Effector memory CD4-positive, alpha-beta T cell (primary cell): ENCODE data around the gene SLC44A1.

ENCODE experiments used
- DNase-seq, 3 donors: peaks; one replicate each; pipeline ENCODE4 v3.0.0-alpha.2; 2020
- H3K27ac ChIP-seq: 2 replicates; pipeline ENCODE4 v1.7.0; 2013; ENCODE audit warnings: mild to moderate bottlenecking, low read length, moderate library complexity; ENCODE audit not compliant: insufficient read depth, poor library complexity, severe bottlenecking
- H3K27me3 ChIP-seq: replicated peaks from 2 replicates; pipeline ENCODE4 v1.7.0; 2013; ENCODE audit warnings: mild to moderate bottlenecking, low read length; ENCODE audit not compliant: insufficient read depth, control insufficient read depth, poor library complexity, severe bottlenecking
- H3K36me3 ChIP-seq: 2 replicates; pipeline ENCODE4 v1.7.0; 2013; ENCODE audit warnings: mild to moderate bottlenecking, low read length, moderate library complexity; ENCODE audit not compliant: control insufficient read depth, insufficient read depth
- H3K4me1 ChIP-seq: 2 replicates; pipeline ENCODE4 v1.7.0; 2013; ENCODE audit warnings: low read length, mild to moderate bottlenecking; ENCODE audit not compliant: control insufficient read depth, insufficient read depth, poor library complexity, severe bottlenecking
- H3K4me3 ChIP-seq: 2 replicates; pipeline ENCODE4 v1.7.0; 2013; ENCODE audit warnings: low read length, low read depth, mild to moderate bottlenecking; ENCODE audit not compliant: insufficient read depth, poor library complexity, severe bottlenecking
- H3K9me3 ChIP-seq: 2 replicates; pipeline ENCODE4 v1.7.0; 2013; ENCODE audit warnings: mild to moderate bottlenecking, low read length, moderate library complexity; ENCODE audit not compliant: control insufficient read depth

The SLC44A1 gene

DNA sequence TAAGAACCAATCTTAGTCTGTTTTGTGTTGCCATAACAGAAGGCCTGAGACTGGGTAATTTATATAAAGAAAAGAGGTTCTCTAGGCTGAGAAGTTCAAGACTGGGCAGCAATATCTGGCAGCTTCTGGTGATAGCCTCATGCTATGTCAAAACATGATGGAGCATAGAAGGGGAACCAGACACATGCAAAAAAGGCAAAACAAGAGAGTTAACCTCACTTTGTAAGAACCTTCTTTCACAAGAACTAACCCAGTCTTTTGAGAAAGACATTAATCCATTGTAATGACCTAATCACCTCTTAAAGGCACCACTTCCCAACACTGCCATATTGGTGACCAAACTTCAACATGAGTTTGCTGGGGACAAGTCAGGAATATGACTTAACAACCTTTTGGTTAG lies 240.7 kb downstream of the SLC44A1 start:
- H3K27ac ChIP-seq, result no peak overlapping the region
- no peak overlapping the region for H3K4me3 ChIP-seq
- H3K4me1 ChIP-seq, result no peaks in the 10 kb centered on the region
- DNase-seq, result no peak
- H3K9me3 ChIP-seq, result no peaks in the 10 kb centered on the region
- H3K36me3 ChIP-seq, result no peaks in the 10 kb centered on the region
- H3K27me3 ChIP-seq, result no peaks in the 10 kb centered on the region
